Activated naive CD4-positive, alpha-beta T cell treated with Interleukin-2 at 50 U/mL for 16 hours (primary cell): ENCODE data around the gene KANK3.
"Not testable (repeated sequence)": the region's sequence is repeated elsewhere in the genome, so short reads cannot be mapped to it uniquely, and the experiment has no call there.

Experiments
- DNase-seq: peaks from one replicate; pipeline ENCODE4 v3.0.0-alpha.2; 2020

The KANK3 gene

GRCh38 chr19:8336660-8337059 lies 6.4 kb downstream of the KANK3 start:
- no peak for DNase-seq

- DNase-seq, result no peak
Measured at GRCh38 chr19:8336072-8336569, 6.9 kb downstream of the KANK3 start.

- DNase-seq, result peak; percentile 23
Measured at GRCh38 chr19:8335343-8336071, 7.6 kb downstream of the KANK3 start.

GRCh38 chr19:8334458-8335342 lies 8.4 kb downstream of the KANK3 start:
- DNase-seq, result peak; percentile 21

- no peak for DNase-seq
Measured at GRCh38 chr19:8333767-8334457, 9.2 kb downstream of the KANK3 start.

GRCh38 chr19:8332976-8333766 lies 9.9 kb downstream of the KANK3 start:
- no peak for DNase-seq

- DNase-seq, result no peak
Measured at GRCh38 chr19:8331263-8331845, 11.7 kb downstream of the KANK3 start.

GRCh38 chr19:8329996-8330395 lies 13.1 kb downstream of the KANK3 start:
- DNase-seq, result no peak

- DNase-seq, result no peak
Measured at GRCh38 chr19:8325454-8325853, 17.6 kb downstream of the KANK3 start.

- peak; percentile 3 for DNase-seq
Measured at GRCh38 chr19:8324186-8325050, 18.6 kb downstream of the KANK3 start.

- peak; percentile 3 for DNase-seq
Measured at GRCh38 chr19:8323781-8324185, 19.3 kb downstream of the KANK3 start.

- DNase-seq, result no peak
Measured at GRCh38 chr19:8322638-8322997, 20.4 kb downstream of the KANK3 start.

- DNase-seq, result no peak
Measured at GRCh38 chr19:8321986-8322637, 20.9 kb downstream of the KANK3 start.

- DNase-seq, result peak; percentile 97
Measured at GRCh38 chr19:8321067-8321985, 21.7 kb downstream of the KANK3 start, which contains the start of the genes NDUFA7 and RPS28. Gene NDUFA7 (minus strand): TSS chr19:8321375. CDS start chr19:8321358, 17 bp downstream. Gene RPS28 (plus strand): TSS chr19:8321496. CDS start chr19:8321531, 35 bp downstream.

GRCh38 chr19:8320564-8321066 lies 22.4 kb downstream of the KANK3 start:
- DNase-seq, result peak; percentile 15

- no peak for DNase-seq
Measured at GRCh38 chr19:8319807-8320520, 23.1 kb downstream of the KANK3 start.

- not testable (repeated sequence) for DNase-seq
Measured at GRCh38 chr19:8318835-8319234, 24.2 kb downstream of the KANK3 start.
